Measurements from ENCODE around the gene ZNHIT1.

Gene ZNHIT1

DNA sequence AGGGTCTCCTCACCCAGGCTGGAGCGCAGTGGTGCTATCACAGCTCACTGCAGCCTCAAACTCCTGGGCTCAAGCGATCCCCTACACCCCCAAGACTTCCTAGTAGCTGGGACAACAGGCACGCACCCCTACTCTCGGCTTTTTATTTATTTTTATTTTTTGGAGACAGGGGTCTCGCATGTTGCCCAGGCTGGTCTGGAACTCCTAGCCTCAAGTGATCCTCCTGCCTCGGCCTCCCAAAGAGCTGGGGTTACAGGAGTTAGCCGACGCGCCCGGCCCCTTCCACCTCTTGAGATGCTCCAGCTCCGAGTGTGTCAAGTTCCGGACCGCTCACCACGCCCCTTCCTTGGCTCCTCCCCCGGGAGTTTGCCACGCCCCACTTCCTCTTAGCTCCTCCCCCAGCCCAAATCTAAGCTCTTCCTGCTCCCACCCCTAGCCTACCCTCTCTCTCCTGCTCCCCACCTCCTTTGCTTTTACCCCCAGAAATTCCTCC is 44.2 kb upstream of the ZNHIT1 start:
- H3K4me3 ChIP-seq (ENCODE audit: low read depth in 1 of 5, low read length in 5 of 5): no peak overlapping the region
- H3K4me1 ChIP-seq (ENCODE audit: control insufficient read depth in 5 of 5, insufficient read depth in 5 of 5, low read length in 5 of 5): peaks cover 0 to 31% (median 19%) of the 10 kb centered on the region in 5 donors
- H3K27me3 ChIP-seq (ENCODE audit: control insufficient read depth in 5 of 5, insufficient read depth in 4 of 5, low read length in 5 of 5): peaks cover 77 to 91% (median 83%) of the 10 kb centered on the region in 5 donors
- H3K27ac ChIP-seq (ENCODE audit: low read depth, low read length): no peak overlapping the region
- H3K9me3 ChIP-seq (ENCODE audit: control insufficient read depth in 5 of 5, low read length in 5 of 5): no peaks in the 10 kb centered on the region
- no peak overlapping the region for H3K9ac ChIP-seq (ENCODE audit: low read length in 5 of 5)
- no peaks in the 10 kb centered on the region for H3K36me3 ChIP-seq (ENCODE audit: control insufficient read depth in 5 of 5, insufficient read depth in 5 of 5, low read length in 5 of 5)

DNA sequence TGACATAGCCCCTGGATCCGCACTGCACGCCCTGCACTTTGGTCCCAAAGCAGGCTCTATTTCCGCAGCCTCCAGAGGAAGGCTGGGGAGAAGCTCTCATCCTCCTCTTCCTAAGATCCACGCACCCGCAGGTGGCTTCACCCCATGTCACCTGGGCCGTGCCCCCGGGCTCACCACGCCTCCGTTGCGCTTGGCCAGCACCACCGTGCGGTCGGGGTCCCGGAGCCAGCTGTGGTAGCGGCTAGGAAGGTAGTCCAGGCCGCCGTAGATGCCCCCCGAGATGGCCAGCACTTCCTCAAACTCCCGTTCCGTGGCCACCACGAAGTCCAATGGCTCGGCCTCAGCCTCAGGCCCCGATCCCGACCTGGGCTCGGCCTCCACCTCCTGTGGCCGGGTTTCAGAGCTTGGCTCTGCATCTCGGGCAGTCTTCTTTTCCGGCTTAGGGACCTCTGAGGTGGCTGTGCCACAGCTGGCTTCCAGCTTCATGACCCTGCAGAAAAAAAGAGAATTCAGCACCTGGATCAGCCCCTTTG is 43.6 kb upstream of the ZNHIT1 start:
- H3K4me1 ChIP-seq (ENCODE audit: control insufficient read depth in 5 of 5, insufficient read depth in 5 of 5, low read length in 5 of 5): peaks cover 0 to 35% (median 19%) of the 10 kb centered on the region in 5 donors
- no peak overlapping the region for H3K27ac ChIP-seq (ENCODE audit: low read depth, low read length)
- H3K9ac ChIP-seq (ENCODE audit: low read length in 5 of 5): no peak overlapping the region
- H3K4me3 ChIP-seq (ENCODE audit: low read depth in 1 of 5, low read length in 5 of 5): no peak overlapping the region
- H3K9me3 ChIP-seq (ENCODE audit: control insufficient read depth in 5 of 5, low read length in 5 of 5): no peaks in the 10 kb centered on the region
- H3K27me3 ChIP-seq (ENCODE audit: control insufficient read depth in 5 of 5, insufficient read depth in 4 of 5, low read length in 5 of 5): peaks cover 75 to 88% (median 81%) of the 10 kb centered on the region in 5 donors
- H3K36me3 ChIP-seq (ENCODE audit: control insufficient read depth in 5 of 5, insufficient read depth in 5 of 5, low read length in 5 of 5): no peaks in the 10 kb centered on the region

DNA sequence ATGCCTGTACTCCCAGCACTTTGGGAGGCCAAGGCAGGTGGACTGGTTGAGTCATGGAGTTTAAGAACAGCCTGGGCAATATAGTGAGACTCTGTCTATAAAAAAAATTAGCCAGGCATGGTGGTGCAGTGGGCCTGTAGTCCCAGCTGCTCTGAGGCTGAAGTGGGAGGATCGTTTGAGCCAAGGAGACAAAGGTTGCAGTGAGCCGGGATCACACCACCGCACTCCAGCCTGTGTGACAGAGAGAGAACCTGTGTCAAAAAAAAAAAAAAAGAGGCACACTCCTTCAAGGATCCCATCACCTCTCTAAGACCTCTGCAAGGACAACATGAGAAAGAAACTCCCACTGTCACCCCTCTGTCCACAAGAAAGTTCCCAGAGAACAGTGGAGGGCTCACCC is 42.3 kb upstream of the ZNHIT1 start:
- no peaks in the 10 kb centered on the region for H3K9me3 ChIP-seq (ENCODE audit: control insufficient read depth in 5 of 5, low read length in 5 of 5)
- peaks cover 0 to 27% (median 16%) of the 10 kb centered on the region in 5 donors for H3K4me1 ChIP-seq (ENCODE audit: control insufficient read depth in 5 of 5, insufficient read depth in 5 of 5, low read length in 5 of 5)
- no peak overlapping the region for H3K27ac ChIP-seq (ENCODE audit: low read depth, low read length)
- no peak overlapping the region for H3K9ac ChIP-seq (ENCODE audit: low read length in 5 of 5)
- peaks cover 72 to 89% (median 77%) of the 10 kb centered on the region in 5 donors for H3K27me3 ChIP-seq (ENCODE audit: control insufficient read depth in 5 of 5, insufficient read depth in 4 of 5, low read length in 5 of 5)
- H3K36me3 ChIP-seq (ENCODE audit: control insufficient read depth in 5 of 5, insufficient read depth in 5 of 5, low read length in 5 of 5): no peaks in the 10 kb centered on the region
- no peak overlapping the region for H3K4me3 ChIP-seq (ENCODE audit: low read depth in 1 of 5, low read length in 5 of 5)

GRCh38 chr7:101177644-101178043 is 40.3 kb upstream of the ZNHIT1 start:
- Histone ChIP-seq H3K27ac (ENCODE audit: low read depth, low read length) (no peak overlapping the region), H3K27me3 (ENCODE audit: control insufficient read depth in 5 of 5, insufficient read depth in 4 of 5, low read length in 5 of 5) (peaks cover 56 to 81% (median 63%) of the 10 kb centered on the region in 5 donors), H3K4me3 (ENCODE audit: low read depth in 1 of 5, low read length in 5 of 5) (no peak overlapping the region), H3K9ac (ENCODE audit: low read length in 5 of 5) (no peak overlapping the region), H3K9me3 (ENCODE audit: control insufficient read depth in 5 of 5, low read length in 5 of 5) (no peaks in the 10 kb centered on the region), H3K4me1 (ENCODE audit: control insufficient read depth in 5 of 5, insufficient read depth in 5 of 5, low read length in 5 of 5) (peaks cover 0 to 18% (median 11%) of the 10 kb centered on the region in 5 donors), H3K36me3 (ENCODE audit: control insufficient read depth in 5 of 5, insufficient read depth in 5 of 5, low read length in 5 of 5) (no peaks in the 10 kb centered on the region)

GRCh38 chr7:101179117-101179516 is 38.8 kb upstream of the ZNHIT1 start:
- Histone ChIP-seq H3K4me1 (ENCODE audit: control insufficient read depth in 5 of 5, insufficient read depth in 5 of 5, low read length in 5 of 5) (peaks cover 0 to 6% (median 2%) of the 10 kb centered on the region in 5 donors), H3K4me3 (ENCODE audit: low read depth in 1 of 5, low read length in 5 of 5) (no peak overlapping the region), H3K27me3 (ENCODE audit: control insufficient read depth in 5 of 5, insufficient read depth in 4 of 5, low read length in 5 of 5) (peaks cover 43 to 66% (median 52%) of the 10 kb centered on the region in 5 donors), H3K27ac (ENCODE audit: low read depth, low read length) (no peak overlapping the region), H3K9ac (ENCODE audit: low read length in 5 of 5) (no peak overlapping the region), H3K36me3 (ENCODE audit: control insufficient read depth in 5 of 5, insufficient read depth in 5 of 5, low read length in 5 of 5) (no peaks in the 10 kb centered on the region), H3K9me3 (ENCODE audit: control insufficient read depth in 5 of 5, low read length in 5 of 5) (no peaks in the 10 kb centered on the region)

DNA sequence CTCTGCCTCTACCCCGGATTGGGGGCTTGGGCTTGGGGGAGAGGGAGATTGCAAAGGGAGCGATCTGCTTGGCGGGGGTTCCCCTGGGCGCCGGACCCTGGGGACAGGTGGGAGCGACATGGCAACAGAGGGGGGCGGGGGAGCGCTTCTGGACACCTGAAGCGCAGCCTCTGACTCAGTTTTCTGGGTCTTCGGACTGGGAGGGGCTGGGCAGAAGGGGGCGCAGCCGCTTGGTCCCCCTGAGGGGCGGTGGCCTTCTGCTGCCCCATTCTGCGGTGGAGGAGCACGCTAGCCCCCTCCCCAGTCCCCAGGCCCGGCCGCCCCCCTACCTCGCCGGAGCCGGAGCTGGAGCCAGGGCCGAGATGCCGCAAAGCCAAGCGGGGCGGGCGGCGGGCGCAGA is 38.3 kb upstream of the ZNHIT1 start:
- H3K4me3 ChIP-seq (ENCODE audit: low read depth in 1 of 5, low read length in 5 of 5): no peak overlapping the region
- H3K4me1 ChIP-seq (ENCODE audit: control insufficient read depth in 5 of 5, insufficient read depth in 5 of 5, low read length in 5 of 5): peaks cover 0 to 4% (median 0%) of the 10 kb centered on the region in 5 donors
- H3K9ac ChIP-seq (ENCODE audit: low read length in 5 of 5): no peak overlapping the region
- peaks cover 38 to 60% (median 47%) of the 10 kb centered on the region in 5 donors for H3K27me3 ChIP-seq (ENCODE audit: control insufficient read depth in 5 of 5, insufficient read depth in 4 of 5, low read length in 5 of 5)
- H3K9me3 ChIP-seq (ENCODE audit: control insufficient read depth in 5 of 5, low read length in 5 of 5): no peaks in the 10 kb centered on the region
- H3K27ac ChIP-seq (ENCODE audit: low read depth, low read length): no peak overlapping the region
- no peaks in the 10 kb centered on the region for H3K36me3 ChIP-seq (ENCODE audit: control insufficient read depth in 5 of 5, insufficient read depth in 5 of 5, low read length in 5 of 5)

DNA sequence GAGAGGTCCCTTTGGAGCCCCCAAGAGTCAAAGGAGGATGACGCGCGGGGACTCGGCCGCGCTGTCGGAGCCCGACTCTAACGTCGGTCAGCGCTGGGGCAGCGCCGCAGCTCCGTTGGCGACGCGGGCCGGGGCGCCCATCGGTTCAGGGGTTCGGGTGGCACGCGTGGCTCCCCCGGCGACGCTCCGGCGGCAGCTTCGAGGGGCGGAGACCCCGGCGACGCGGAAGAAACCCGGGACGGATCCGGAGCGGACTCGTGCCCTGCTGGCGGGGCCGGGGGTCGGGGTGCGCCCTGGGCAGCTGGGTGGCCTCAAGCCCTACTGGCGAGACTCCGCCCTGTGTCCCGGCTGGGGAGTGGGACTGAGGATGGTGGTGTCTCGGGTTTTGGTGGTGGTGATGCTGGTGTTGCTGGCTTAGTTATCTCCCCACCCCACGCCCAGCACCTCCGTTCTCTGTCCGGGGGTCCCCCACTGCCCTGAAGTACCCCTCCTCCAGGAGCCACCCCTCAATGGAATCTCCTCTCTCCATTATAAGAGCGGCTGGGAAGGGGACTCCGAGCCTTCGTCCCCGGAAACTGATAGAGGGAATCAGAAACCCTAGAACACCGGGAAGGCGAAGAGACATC is 37.7 kb upstream of the ZNHIT1 start, which contains the start of gene NAT16:
NAT16 (minus strand) TSS at position 164 of the 626 bp plus-strand sequence. CDS start 5,486 bp downstream, outside the sequence.
- Histone ChIP-seq H3K9ac (ENCODE audit: low read length in 5 of 5) (no peak within 1 kb of the TSS), H3K9me3 (ENCODE audit: control insufficient read depth in 5 of 5, low read length in 5 of 5) (no peaks in the 10 kb centered on the region), H3K4me1 (ENCODE audit: control insufficient read depth in 5 of 5, insufficient read depth in 5 of 5, low read length in 5 of 5) (peaks cover 0 to 4% (median 0%) of the 10 kb centered on the region in 5 donors), H3K36me3 (ENCODE audit: control insufficient read depth in 5 of 5, insufficient read depth in 5 of 5, low read length in 5 of 5) (no peaks in the 10 kb centered on the region), H3K4me3 (ENCODE audit: low read depth in 1 of 5, low read length in 5 of 5) (no peak within 1 kb of the TSS), H3K27me3 (ENCODE audit: control insufficient read depth in 5 of 5, insufficient read depth in 4 of 5, low read length in 5 of 5) (peaks cover 39 to 59% (median 44%) of the 10 kb centered on the region in 5 donors), H3K27ac (ENCODE audit: low read depth, low read length) (no peak within 1 kb of the TSS)

GRCh38 chr7:101185258-101185839 is 32.6 kb upstream of the ZNHIT1 start:
- Histone ChIP-seq H3K27me3 (ENCODE audit: control insufficient read depth in 5 of 5, insufficient read depth in 4 of 5, low read length in 5 of 5) (peaks cover 6 to 23% (median 10%) of the 10 kb centered on the region in 5 donors), H3K27ac (ENCODE audit: low read depth, low read length) (no peak overlapping the region), H3K9ac (ENCODE audit: low read length in 5 of 5) (no peak overlapping the region), H3K4me1 (ENCODE audit: control insufficient read depth in 5 of 5, insufficient read depth in 5 of 5, low read length in 5 of 5) (no peaks in the 10 kb centered on the region), H3K36me3 (ENCODE audit: control insufficient read depth in 5 of 5, insufficient read depth in 5 of 5, low read length in 5 of 5) (no peaks in the 10 kb centered on the region), H3K4me3 (ENCODE audit: low read depth in 1 of 5, low read length in 5 of 5) (no peak overlapping the region), H3K9me3 (ENCODE audit: control insufficient read depth in 5 of 5, low read length in 5 of 5) (no peaks in the 10 kb centered on the region)

DNA sequence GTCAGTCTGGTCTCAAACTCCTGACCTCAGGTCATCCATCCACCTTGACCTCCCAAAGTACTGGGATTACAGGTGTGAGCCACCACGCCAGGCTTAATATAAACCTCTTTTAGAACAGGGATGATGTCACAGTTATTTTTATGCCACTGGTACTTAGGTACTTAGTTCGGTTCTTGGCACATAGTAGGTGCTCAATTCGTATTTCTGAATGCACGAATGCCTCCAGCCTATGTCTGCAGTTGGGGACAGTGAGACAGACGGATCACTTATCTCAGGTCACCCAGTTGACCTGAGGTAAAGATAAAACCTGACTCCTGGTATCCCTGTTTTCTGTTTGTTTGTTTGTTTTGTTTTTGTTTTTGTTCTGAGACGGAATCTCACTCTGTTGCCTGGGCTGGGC is 31.8 kb upstream of the ZNHIT1 start:
- H3K9me3 ChIP-seq (ENCODE audit: control insufficient read depth in 5 of 5, low read length in 5 of 5): no peaks in the 10 kb centered on the region
- H3K36me3 ChIP-seq (ENCODE audit: control insufficient read depth in 5 of 5, insufficient read depth in 5 of 5, low read length in 5 of 5): no peaks in the 10 kb centered on the region
- no peaks in the 10 kb centered on the region for H3K4me1 ChIP-seq (ENCODE audit: control insufficient read depth in 5 of 5, insufficient read depth in 5 of 5, low read length in 5 of 5)
- H3K4me3 ChIP-seq (ENCODE audit: low read depth in 1 of 5, low read length in 5 of 5): no peak overlapping the region
- no peak overlapping the region for H3K27ac ChIP-seq (ENCODE audit: low read depth, low read length)
- H3K9ac ChIP-seq (ENCODE audit: low read length in 5 of 5): no peak overlapping the region
- peaks cover 0 to 16% (median 4%) of the 10 kb centered on the region in 5 donors for H3K27me3 ChIP-seq (ENCODE audit: control insufficient read depth in 5 of 5, insufficient read depth in 4 of 5, low read length in 5 of 5)

GRCh38 chr7:101186844-101187428 is 31.0 kb upstream of the ZNHIT1 start:
- Histone ChIP-seq H3K27me3 (ENCODE audit: control insufficient read depth in 5 of 5, insufficient read depth in 4 of 5, low read length in 5 of 5) (peaks cover 0 to 14% (median 4%) of the 10 kb centered on the region in 5 donors), H3K9me3 (ENCODE audit: control insufficient read depth in 5 of 5, low read length in 5 of 5) (no peaks in the 10 kb centered on the region), H3K27ac (ENCODE audit: low read depth, low read length) (no peak overlapping the region), H3K9ac (ENCODE audit: low read length in 5 of 5) (no peak overlapping the region), H3K4me3 (ENCODE audit: low read depth in 1 of 5, low read length in 5 of 5) (no peak overlapping the region), H3K4me1 (ENCODE audit: control insufficient read depth in 5 of 5, insufficient read depth in 5 of 5, low read length in 5 of 5) (no peaks in the 10 kb centered on the region), H3K36me3 (ENCODE audit: control insufficient read depth in 5 of 5, insufficient read depth in 5 of 5, low read length in 5 of 5) (no peaks in the 10 kb centered on the region)

Measured in subcutaneous abdominal adipose tissue (tissue), 5 donors.